A549 (cell line): ENCODE measurements around the gene MON1B. TPM values are rescaled to one million over a fixed set of nuclear protein-coding genes. Genes with fewer than 3 reads are reported as not detected.
A peak's percentile ranks its signal among the peaks of the same experiment; 100 is the strongest.

Experiments used
- ATAC-seq, 2 experiments: fragments of 200-7000 bp in 1 of 2; fragments of >200 bp in 1 of 2; cut with Nextera tagmentation in 1 of 2; cut with Tn5 transposase in 1 of 2; 3 replicates each; pipeline versions ENCODE4 v1.8.0 to v1.9.1; 2018 to 2020; ENCODE audit warnings: mild to moderate bottlenecking in 1 of 2, moderate library complexity in 1 of 2
- CTCF ChIA-PET: fragments of 300-600 bp; sonication (Branson Sonifier 250); formaldehyde crosslinking; extraction: SDS; loops from one replicate; lab custom pipeline; 2021; ENCODE audit warnings: antibody characterized with exemption, inconsistent platforms; lab: Yijun Ruan, JAX
- POLR2A ChIA-PET: fragments of 350-600 bp; formaldehyde crosslinking; extraction: SDS; loops from one replicate; lab custom pipeline; 2021; ENCODE audit warnings: antibody characterized with exemption, inconsistent platforms; lab: Yijun Ruan, JAX
- DNase-seq, 2 experiments: peaks; one replicate each; pipeline versions ENCODE4 v3.0.0 to v3.0.0-alpha.2; 2011 to 2016; ENCODE audit warnings: low read depth in 1 of 2, low spot score in 1 of 2
- FAIRE-seq: peaks from 2 replicates; lab custom pipeline; 2011; peaks lifted over from hg19 to GRCh38; lab: Jason Lieb, UNC
- H3K27ac ChIP-seq, 2 experiments: fragments of >200 bp; sonication (Bioruptor Twin); formaldehyde crosslinking; 3 replicates each; pipeline ENCODE4 v1.5.1; 2016 to 2017
- H3K4me1 ChIP-seq: fragments of >200 bp; sonication (Bioruptor Twin); formaldehyde crosslinking; 3 replicates; pipeline ENCODE4 v1.6.1; 2016
- H3K4me2 ChIP-seq: fragments of >200 bp; sonication (Bioruptor Twin); formaldehyde crosslinking; 3 replicates; pipeline ENCODE4 v1.6.1; 2016
- H3K4me3 ChIP-seq: fragments of >200 bp; sonication (Bioruptor Twin); formaldehyde crosslinking; 3 replicates; pipeline ENCODE4 v1.5.1; 2016
- H3K9me3 ChIP-seq: fragments of >200 bp; sonication (Bioruptor Twin); formaldehyde crosslinking; 3 replicates; pipeline ENCODE4 v1.6.1; 2016
- CHD2 ChIP-seq: fragments of 150-350 bp; IDR thresholded peaks from 2 replicates; pipeline ENCODE4 v1.6.1; 2014; ENCODE audit warnings: low read length; ENCODE audit not compliant: partially characterized antibody
- E2F6 ChIP-seq: IDR thresholded peaks from 2 replicates; pipeline ENCODE4 v1.6.1; 2012; ENCODE audit warnings: low read depth, borderline replicate concordance
- EHF ChIP-seq: fragments of 250-450 bp; sonication (Bioruptor Pico); IDR thresholded peaks from 2 replicates; pipeline ENCODE4 v1.5.0; 2020; ENCODE audit warnings: mild to moderate bottlenecking
- FOSL2 ChIP-seq, 2 experiments: fragments of 450-650 bp in 1 of 2; fragments of >200 bp in 1 of 2; sonication (Bioruptor Twin) in 1 of 2; formaldehyde crosslinking; IDR thresholded peaks; 2 replicates each; pipeline versions ENCODE4 v1.5.0 to v1.6.1; 2016 to 2020; ENCODE audit warnings: mild to moderate bottlenecking in 1 of 2, moderate library complexity in 1 of 2
- HDAC2 ChIP-seq: fragments of 200-600 bp; sonication (generic); IDR thresholded peaks from 2 replicates; pipeline ENCODE4 v1.6.1; 2016
- HEYL ChIP-seq: fragments of 250-450 bp; sonication (Bioruptor Pico); IDR thresholded peaks from 2 replicates; pipeline ENCODE4 v1.8.0; 2021; ENCODE audit warnings: mild to moderate bottlenecking, moderate library complexity
- HMGXB4 ChIP-seq: fragments of 250-450 bp; sonication (Bioruptor Pico); IDR thresholded peaks from 2 replicates; pipeline ENCODE4 v1.5.0; 2021; ENCODE audit warnings: mild to moderate bottlenecking, moderate library complexity, borderline replicate concordance
- HOXA7 ChIP-seq: fragments of 250-450 bp; sonication (Bioruptor Pico); IDR thresholded peaks from 2 replicates; pipeline ENCODE4 v1.5.0; 2020; ENCODE audit warnings: mild to moderate bottlenecking, moderate library complexity
- HOXB13 ChIP-seq: fragments of 250-450 bp; sonication (Bioruptor Pico); IDR thresholded peaks from 2 replicates; pipeline ENCODE4 v1.5.0; 2020; ENCODE audit warnings: low read depth, mild to moderate bottlenecking, moderate library complexity
- HOXB5 ChIP-seq: fragments of 250-450 bp; sonication (Bioruptor Pico); IDR thresholded peaks from 2 replicates; pipeline ENCODE4 v1.5.0; 2020; ENCODE audit warnings: mild to moderate bottlenecking, moderate library complexity
- JUN ChIP-seq, 2 experiments: fragments of >200 bp; sonication (Bioruptor Twin); formaldehyde crosslinking; IDR thresholded peaks; 2 replicates in 1 of 2; 3 replicates in 1 of 2; pipeline ENCODE4 v1.6.1; 2016 to 2017
- JUNB ChIP-seq: fragments of >200 bp; sonication (Bioruptor Twin); formaldehyde crosslinking; IDR thresholded peaks from 2 replicates; pipeline ENCODE4 v1.6.1; 2016
- MAX ChIP-seq: IDR thresholded peaks from 2 replicates; pipeline ENCODE4 v1.6.1; 2012
- MAZ ChIP-seq: fragments of 150-350 bp; IDR thresholded peaks from 2 replicates; pipeline ENCODE4 v1.6.1; 2014; ENCODE audit warnings: antibody characterized with exemption, low read depth, low read length, borderline replicate concordance
- MYC ChIP-seq: IDR thresholded peaks from 2 replicates; pipeline ENCODE4 v1.6.1; 2012; ENCODE audit warnings: mild to moderate bottlenecking, inconsistent platforms, low read length, improper control_type of control experiment, borderline replicate concordance
- PHF8 ChIP-seq: fragments of 200-600 bp; sonication (generic); IDR thresholded peaks from 2 replicates; pipeline ENCODE4 v1.6.1; 2016; ENCODE audit warnings: low read depth, mild to moderate bottlenecking, antibody characterized with exemption, moderate library complexity, borderline replicate concordance
- POLR2A ChIP-seq: IDR thresholded peaks from 2 replicates; pipeline ENCODE4 v1.6.1; 2012; ENCODE audit warnings: mild to moderate bottlenecking, low read length
- REST ChIP-seq: fragments of 200-600 bp; sonication (generic); IDR thresholded peaks from 2 replicates; pipeline ENCODE4 v1.6.1; 2016; ENCODE audit warnings: antibody characterized with exemption, mild to moderate bottlenecking, moderate library complexity
- RFX5 ChIP-seq: fragments of 450-650 bp; IDR thresholded peaks from 2 replicates; pipeline ENCODE4 v1.7.1; 2014; ENCODE audit warnings: antibody characterized with exemption, mild to moderate bottlenecking, moderate library complexity
- SMC3 ChIP-seq: fragments of >200 bp; sonication (Bioruptor Twin); formaldehyde crosslinking; IDR thresholded peaks from 3 replicates; pipeline ENCODE4 v1.6.1; 2018; ENCODE audit warnings: inconsistent platforms
- TFCP2L1 ChIP-seq: fragments of 250-450 bp; sonication (Bioruptor Pico); IDR thresholded peaks from 2 replicates; pipeline ENCODE4 v1.5.0; 2021; ENCODE audit warnings: mild to moderate bottlenecking
- USF2 ChIP-seq: fragments of 450-650 bp; IDR thresholded peaks from 2 replicates; pipeline ENCODE4 v1.6.1; 2014; ENCODE audit warnings: antibody characterized with exemption
- ZSCAN20 ChIP-seq: fragments of 250-450 bp; sonication (Bioruptor Pico); IDR thresholded peaks from 2 replicates; pipeline ENCODE4 v1.8.0; 2022; ENCODE audit warnings: mild to moderate bottlenecking, moderate library complexity
- WGBS: methylation state at CpG from one replicate; pipeline ENCODE4 v1.1.6; 2017; ENCODE audit errors: missing lambda C conversion rate; 5-methylcytosine and 5-hydroxymethylcytosine counted together
- polyA plus RNA-seq, 4 experiments: library from polyadenylated mRNA; depleted of rRNA in 3 of 4; stranded (reverse); fragments of >200 nt; fragmentation: RNase III in 1 of 4; extraction: RNeasy Plus Mini Kit Qiagen cat#74134 plus additional on column Dnase treatment in 1 of 4; gene quantifications; 2 replicates in 3 of 4; 3 replicates in 1 of 4; pipeline ENCODE4 v1.2.3, GENCODE V29; 2011 to 2017

The MON1B gene
- polyA plus RNA-seq, 2 of the 4 experiments (the other 2 are of a cell fraction): 18.0 to 32.5 TPM

GRCh38 chr16:77208382-77208781 lies 17.4 kb downstream of the MON1B start:
- ATAC-seq (no peak), FAIRE-seq (no peak)
- POLR2A ChIA-PET: no interaction called here
- Histone ChIP-seq H3K4me2 (no peak overlapping the region), H3K4me1 (peaks cover 8% of the 10 kb centered on the region), H3K4me3 (no peak overlapping the region)
- CTCF ChIA-PET: no interaction called here
- no peak for TF ChIP-seq HDAC2
- no peak for TF ChIP-seq FOSL2 (IDR thresholded peaks at IDR 0.05)
- TF ChIP-seq FOSL2 (CRISPR knock-in tag; IDR thresholded peaks at IDR 0.05): no peak
- no peak for TF ChIP-seq USF2
- TF ChIP-seq REST: no peak
- TF ChIP-seq JUNB: no peak
- no peak for TF ChIP-seq SMC3
- TF ChIP-seq HMGXB4 (CRISPR knock-in tag): no peak
- TF ChIP-seq MAX: no peak
- no peak for TF ChIP-seq EHF (CRISPR knock-in tag)
- TF ChIP-seq CHD2: no peak
- TF ChIP-seq RFX5: no peak
- TF ChIP-seq HEYL (CRISPR knock-in tag): no peak
- no peak for TF ChIP-seq E2F6
- no peak for TF ChIP-seq HOXB13
- TF ChIP-seq MYC: no peak
- TF ChIP-seq, all 56 proteins: peak for 0
- 61% methylated on average over 3 of the region's 3 CpGs for WGBS
- H3K27ac ChIP-seq: no peak overlapping the region
- no peaks in the 10 kb centered on the region for H3K9me3 ChIP-seq
- DNase-seq: no peak

- peak overlapping the region; percentile 94 for H3K27ac ChIP-seq
- CTCF ChIA-PET: interaction anchor here (0.9 to 1.9 kb wide), 4 partner anchors 9 to 19 kb away, joined by 3 to 5 read pairs (median 4); no protein-coding TSS in a partner anchor
- peaks cover 33% of the 10 kb centered on the region for H3K4me1 ChIP-seq
- TF ChIP-seq POLR2A: peak; percentile 76
- TF ChIP-seq TFCP2L1 (CRISPR knock-in tag): no peak
- TF ChIP-seq HOXB13: no peak
- 0 out of 2 replicates have a peak, but pooled peaks have one; percentile 45 for TF ChIP-seq HOXB5 (CRISPR knock-in tag)
- no peak for TF ChIP-seq HOXA7
- TF ChIP-seq JUNB: no peak
- TF ChIP-seq ZSCAN20 (CRISPR knock-in tag): no peak
- peak; percentile 40; the same call in 1 of the 2 replicates for TF ChIP-seq PHF8
- peak; percentile 68 for TF ChIP-seq MAX
- TF ChIP-seq RFX5: no peak
- TF ChIP-seq CHD2: peak; percentile 40
- TF ChIP-seq MAZ: no peak
- TF ChIP-seq JUN (IDR thresholded peaks at IDR 0.05): peak in 1 of 2 experiments; percentile 59; a peak in 2 of 5 replicates
- TF ChIP-seq E2F6: peak; percentile 77
These were observed 21.1 kb downstream of the MON1B start for GRCh38 chr16:77211880-77212740.

More at GRCh38 chr16:77211880-77212740, 21.1 kb downstream of the MON1B start:
- WGBS: under 1% methylated on average over 23 of the region's 66 CpGs
- no peak for FAIRE-seq
- no peaks in the 10 kb centered on the region for H3K9me3 ChIP-seq
- peak; percentile 58 to 74 for ATAC-seq
- peak overlapping the region; percentile 98 for H3K4me2 ChIP-seq
- peak; percentile 83 to 86 for DNase-seq
- H3K4me3 ChIP-seq: peak overlapping the region; percentile 82
- POLR2A ChIA-PET: interaction anchor here (1.4 to 2.8 kb wide), 4 partner anchors 10 to 21 kb away, joined by 3 to 14 read pairs (median 6); partner anchors contain the start of gene MON1B
